Suppressor macrophage (primary cell): Measurements from ENCODE around the gene ETS1.

ENCODE experiments used
- DNase-seq, 4 experiments: peaks; one replicate each; pipeline ENCODE4 v3.0.0-alpha.2; 2020 to 2022

The ETS1 gene

DNA sequence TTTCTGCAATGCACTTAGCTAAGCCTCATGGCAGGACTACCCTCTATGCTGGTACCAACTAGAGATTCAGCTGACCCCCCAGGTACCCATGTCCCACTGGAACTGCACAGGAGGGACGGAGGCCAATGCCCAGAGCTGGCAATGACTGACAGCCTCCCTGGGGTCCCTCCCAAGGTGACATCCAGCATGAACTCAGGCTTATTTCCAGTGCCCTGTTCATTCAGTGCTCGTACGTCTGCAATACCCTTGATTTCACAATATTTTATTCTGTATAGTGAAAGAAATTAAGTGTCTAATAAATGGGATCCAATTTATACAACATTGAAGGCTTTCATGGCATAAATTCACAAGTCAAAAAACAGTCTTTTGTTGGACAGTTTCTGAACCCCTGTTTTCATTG, 20.2 kb downstream of the ETS1 start:
- DNase-seq = no peak

GRCh38 chr11:128565881-128566280, 21.5 kb downstream of the ETS1 start:
- peak; percentile 45 to 68 (median 67) for DNase-seq

DNA sequence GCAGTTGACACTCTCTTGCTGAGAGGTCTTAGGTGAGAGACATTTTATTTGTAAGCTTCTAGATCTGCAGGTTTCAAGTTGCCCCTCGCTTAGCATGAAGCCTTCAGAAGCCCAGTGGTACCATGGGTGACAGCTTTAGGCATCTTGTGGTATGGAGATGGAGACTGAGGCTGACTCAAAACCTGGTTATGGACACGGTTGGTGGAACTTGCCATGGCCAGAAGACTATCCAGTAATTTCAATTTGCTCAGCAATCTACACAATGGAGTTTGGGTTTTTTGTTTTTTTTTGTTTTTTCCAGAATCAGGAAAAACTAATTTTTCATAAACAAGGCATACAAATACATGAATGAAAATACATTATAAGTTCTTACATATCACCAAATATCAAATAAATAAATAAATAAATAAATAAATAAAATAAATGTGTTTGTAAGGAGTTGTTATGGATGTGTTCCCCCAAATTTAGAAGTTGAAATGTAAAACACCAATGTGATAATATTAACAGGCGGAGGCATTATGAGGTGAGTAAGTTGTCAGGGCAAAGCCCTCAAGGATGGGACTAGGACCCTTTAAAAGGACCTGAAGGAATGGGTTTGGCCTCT, 22.6 kb downstream of the ETS1 start:
- DNase-seq = no peak

- DNase-seq = peak; percentile 45 to 71 (median 64)
Observed at GRCh38 chr11:128563942-128564641, 23.3 kb downstream of the ETS1 start.

DNA sequence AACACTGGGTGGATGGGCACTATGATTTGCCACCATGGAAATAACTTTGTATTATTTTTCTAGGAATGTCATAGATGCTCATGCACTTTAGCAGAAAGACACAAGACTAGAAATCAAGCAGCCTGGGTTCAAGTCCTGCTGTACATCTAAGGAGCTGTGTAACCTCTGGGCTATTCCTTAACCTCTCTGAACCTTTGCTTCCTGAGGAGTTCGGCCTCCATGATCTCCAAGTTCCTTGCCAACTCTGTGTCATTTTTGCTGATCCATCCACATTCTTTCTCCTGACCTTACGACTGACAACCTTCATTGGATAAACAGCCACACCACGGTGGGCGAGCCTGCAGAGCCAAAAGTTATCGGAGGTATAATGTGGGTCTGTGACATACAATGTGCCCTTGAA, 24.1 kb downstream of the ETS1 start:
- no peak for DNase-seq

DNA sequence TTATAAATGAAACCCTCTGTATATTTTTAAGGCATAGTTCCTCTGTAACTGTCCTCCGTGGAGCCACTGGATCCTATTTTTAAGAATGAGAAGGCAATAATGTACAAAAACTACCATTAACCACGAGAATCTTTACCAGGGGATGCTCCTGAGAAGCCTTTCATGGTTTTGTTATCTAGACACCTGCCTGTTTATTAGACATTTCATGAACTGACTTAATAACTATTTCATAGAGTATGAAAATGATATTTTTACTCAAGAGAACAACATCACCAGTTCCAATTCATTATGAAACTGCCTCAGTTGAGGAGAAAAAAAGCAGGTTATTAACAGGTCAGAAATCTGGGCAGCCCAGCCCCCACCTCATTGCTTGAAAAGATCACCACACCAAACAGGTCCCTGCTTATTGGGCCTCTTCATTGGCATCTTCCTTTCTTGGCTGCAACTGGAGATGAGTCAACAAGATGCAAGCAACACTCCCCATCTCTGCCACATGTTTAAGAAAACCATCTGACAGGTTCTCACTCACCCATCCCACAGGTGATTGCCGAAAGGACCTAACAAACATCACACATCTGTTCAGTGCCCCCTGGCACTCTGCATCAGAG, 27.8 kb downstream of the ETS1 start:
- no peak for DNase-seq

- no peak for DNase-seq
Observed at GRCh38 chr11:128555606-128556005, 31.8 kb downstream of the ETS1 start.

DNA sequence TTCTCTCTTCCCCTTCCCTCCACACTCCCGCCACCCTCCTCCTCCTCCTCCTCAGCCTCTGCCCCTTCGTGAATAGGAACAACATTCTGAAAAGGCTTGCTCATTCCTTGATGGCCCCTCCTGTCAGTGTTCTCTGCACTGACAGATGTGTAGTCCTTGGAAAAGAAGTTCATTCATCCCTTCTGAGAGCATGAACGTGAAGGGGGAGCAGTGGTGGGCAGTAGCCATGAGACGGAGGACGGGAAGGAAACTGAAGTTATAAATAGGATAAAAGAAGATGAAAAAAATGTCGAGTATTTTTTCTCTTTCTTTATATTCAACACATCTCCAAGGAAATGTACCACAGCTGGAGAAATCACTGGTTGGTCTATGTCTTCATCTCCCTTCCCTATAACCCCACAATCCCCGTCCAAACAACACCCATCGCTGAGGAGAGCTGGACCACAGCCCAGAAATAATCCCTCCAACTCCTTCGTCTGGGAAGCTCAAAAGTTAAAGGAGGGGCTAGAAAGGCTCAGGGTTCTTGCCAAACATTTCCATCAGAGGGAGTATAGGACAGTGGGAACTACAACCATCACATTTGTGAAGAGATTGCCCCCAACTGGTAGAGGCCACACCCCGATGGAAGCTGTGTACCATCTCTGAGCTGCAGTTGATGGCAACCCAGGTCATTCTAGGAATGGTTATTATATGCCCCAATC, 33.5 kb downstream of the ETS1 start:
- no peak for DNase-seq

GRCh38 chr11:128552783-128553661, 34.3 kb downstream of the ETS1 start:
- peak; percentile 80 to 93 (median 86) for DNase-seq

- DNase-seq = peak; percentile 57 to 86 (median 62)
Observed at GRCh38 chr11:128551611-128552335, 35.6 kb downstream of the ETS1 start.

GRCh38 chr11:128551058-128551457, 36.3 kb downstream of the ETS1 start:
- DNase-seq = no peak

GRCh38 chr11:128550261-128550821, 37.0 kb downstream of the ETS1 start:
- DNase-seq = peak in 3 of 4 experiments; percentile 32 to 41 (median 35)

- no peak for DNase-seq
Observed at GRCh38 chr11:128549256-128549944, 38.0 kb downstream of the ETS1 start.

DNA sequence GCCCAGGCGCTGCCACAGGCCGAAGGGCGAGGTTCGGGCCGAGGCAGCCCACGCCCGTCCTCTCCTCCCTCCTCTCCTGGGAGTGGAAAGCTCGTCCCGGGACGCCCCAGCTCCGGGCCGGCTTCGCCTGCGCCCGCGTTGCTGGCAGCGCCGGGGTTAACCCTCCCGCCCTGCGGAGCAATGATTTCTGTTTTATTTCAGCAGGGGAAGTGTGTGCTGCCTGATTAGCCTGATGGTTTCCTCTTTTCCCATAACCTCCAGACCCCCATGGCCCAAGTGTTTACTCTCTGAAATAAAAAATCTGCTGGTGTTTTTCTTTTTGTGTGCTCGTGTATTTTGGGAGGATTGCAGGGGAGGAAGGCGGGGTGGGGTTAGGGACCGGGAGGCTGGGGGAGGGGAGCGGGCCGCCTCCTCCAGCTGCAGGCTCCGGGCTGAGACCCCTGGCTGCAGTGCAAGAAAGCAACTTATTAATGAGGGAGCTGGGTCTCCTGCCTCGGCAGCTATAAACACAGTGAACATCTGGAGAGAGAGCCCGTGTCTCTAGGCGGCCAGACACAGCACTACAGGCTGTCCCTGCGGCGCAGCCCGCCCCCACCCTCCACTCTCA, 38.6 kb downstream of the ETS1 start:
- DNase-seq = peak; percentile 36 to 63 (median 56)

DNA sequence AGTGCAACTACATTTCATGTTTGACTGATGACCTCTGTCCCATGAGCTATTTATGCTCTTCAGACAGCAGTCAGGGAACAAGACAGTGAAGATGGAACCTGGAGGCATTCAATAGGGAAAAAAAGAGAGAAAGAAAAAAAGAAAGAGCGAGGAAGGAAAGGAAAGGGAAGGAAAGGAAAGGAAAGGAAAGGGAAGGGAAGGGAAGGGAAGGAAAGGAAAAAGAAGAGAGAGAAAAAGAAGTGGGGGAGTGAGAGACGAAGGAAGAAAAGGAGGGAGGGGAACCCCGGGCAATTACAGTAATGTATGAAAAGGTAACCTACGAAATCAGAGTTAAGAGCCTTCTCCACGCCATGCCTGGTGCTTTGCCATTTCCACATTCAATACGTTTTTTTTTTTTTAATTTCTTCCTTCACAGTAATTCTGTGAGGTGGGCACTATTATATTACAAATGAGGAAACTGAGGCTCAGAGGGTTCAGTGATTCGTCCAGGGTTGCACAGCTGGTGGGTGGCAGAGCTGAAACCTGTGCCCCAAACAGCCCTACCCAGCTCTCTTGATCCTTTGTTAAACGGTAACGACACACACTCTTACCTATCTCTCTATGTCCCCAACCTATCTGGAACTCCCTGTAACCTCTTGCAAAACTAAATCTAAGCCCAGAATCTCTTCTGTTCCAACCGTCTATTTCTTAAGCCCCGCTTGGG, 39.3 kb downstream of the ETS1 start:
- DNase-seq = no peak

DNA sequence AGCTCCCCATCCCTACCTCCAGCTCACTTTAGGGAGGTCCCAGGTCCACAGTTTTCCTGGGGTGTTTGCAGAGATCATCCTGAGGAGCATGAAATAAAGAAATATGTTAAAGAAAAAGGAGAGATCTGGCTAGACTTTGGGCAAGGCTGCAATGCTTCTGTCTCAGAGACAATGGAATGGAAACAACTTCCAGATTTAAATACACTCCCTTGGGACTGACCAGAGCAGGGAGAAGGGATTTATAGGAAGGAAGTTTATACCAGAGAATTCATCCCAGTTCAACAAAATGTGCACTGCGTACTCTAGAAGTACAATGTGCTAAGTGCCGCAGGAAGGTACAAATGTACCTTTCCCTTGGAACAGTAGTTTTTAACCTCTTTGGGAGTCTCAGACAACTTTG, 40.4 kb downstream of the ETS1 start:
- DNase-seq = no peak

DNA sequence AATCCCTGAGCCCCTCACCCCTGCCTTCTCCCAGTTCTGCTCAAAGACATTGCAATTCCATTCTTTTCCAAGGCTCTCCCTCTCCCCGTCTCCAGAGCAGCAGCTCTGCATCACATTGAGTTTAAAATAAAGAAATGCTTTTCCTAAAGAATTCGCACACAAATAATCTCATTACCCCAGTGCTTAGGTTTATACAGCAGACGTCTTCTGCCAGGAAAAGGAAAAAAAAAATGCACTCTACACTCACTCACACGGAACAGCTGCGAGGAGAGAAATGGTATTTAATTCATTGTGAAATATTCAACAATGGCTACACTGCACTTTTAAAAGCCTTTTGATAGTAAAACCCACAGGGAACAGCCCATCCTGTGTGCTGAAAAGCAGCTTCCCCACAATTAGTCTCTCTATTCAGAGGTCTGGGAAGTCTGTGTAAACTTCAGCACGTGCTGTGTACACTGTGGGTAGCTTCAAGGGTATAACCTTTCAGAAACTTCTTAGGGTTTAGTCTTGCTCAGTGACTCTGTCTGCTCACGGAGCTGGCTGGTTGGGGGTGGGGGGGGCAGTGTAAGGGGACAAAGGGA, 42.8 kb downstream of the ETS1 start:
- DNase-seq = peak in 2 of 4 experiments; percentile 25 to 29

- no peak for DNase-seq
Observed at GRCh38 chr11:128540469-128540868, 46.9 kb downstream of the ETS1 start.

- no peak for DNase-seq
Observed at GRCh38 chr11:128536506-128536905, 50.9 kb downstream of the ETS1 start.
